Measurements from ENCODE around the gene RAD51B.

RAD51B gene

GRCh38 chr14:68727315-68728047, 907.9 kb downstream of the RAD51B start:
- Histone ChIP-seq H3K27ac (replicated peaks) (no peak overlapping the region), H3K4me3 (replicated peaks; ENCODE audit: insufficient read depth, low read length) (no peak overlapping the region), H3K27me3 (ENCODE audit: insufficient read depth, poor library complexity, severe bottlenecking) (no peaks in the 10 kb centered on the region)
- no peak for TF ChIP-seq CTCF (IDR thresholded peaks at IDR 0.05; ENCODE audit: insufficient read depth, low read length)
- TF ChIP-seq POLR2AphosphoS5 (IDR thresholded peaks at IDR 0.05; ENCODE audit: low read depth), result no peak
- no peak for TF ChIP-seq GABPA (IDR thresholded peaks at IDR 0.05; ENCODE audit: low read depth)
- no peak for TF ChIP-seq SPI1 (IDR thresholded peaks at IDR 0.05; ENCODE audit: borderline replicate concordance, low read depth)
- TF ChIP-seq REST (IDR thresholded peaks at IDR 0.05; ENCODE audit: insufficient replicate concordance, low read depth), result no peak
- DNase-seq (ENCODE audit: low read depth in 1 of 2, low spot score in 1 of 2), result no peak

- Histone ChIP-seq H3K4me3 (replicated peaks; ENCODE audit: insufficient read depth, low read length) (no peak overlapping the region), H3K27ac (replicated peaks) (no peak overlapping the region), H3K27me3 (ENCODE audit: insufficient read depth, poor library complexity, severe bottlenecking) (no peaks in the 10 kb centered on the region)
- TF ChIP-seq GABPA (IDR thresholded peaks at IDR 0.05; ENCODE audit: low read depth), result no peak
- TF ChIP-seq CTCF (IDR thresholded peaks at IDR 0.05; ENCODE audit: insufficient read depth, low read length), result no peak
- no peak for TF ChIP-seq REST (IDR thresholded peaks at IDR 0.05; ENCODE audit: insufficient replicate concordance, low read depth)
- TF ChIP-seq POLR2AphosphoS5 (IDR thresholded peaks at IDR 0.05; ENCODE audit: low read depth), result no peak
- no peak for TF ChIP-seq SPI1 (IDR thresholded peaks at IDR 0.05; ENCODE audit: borderline replicate concordance, low read depth)
- DNase-seq (ENCODE audit: low read depth in 1 of 2, low spot score in 1 of 2), result no peak
These were observed 908.9 kb downstream of the RAD51B start for GRCh38 chr14:68728342-68729106.

- H3K27ac ChIP-seq (replicated peaks), result no peak overlapping the region
- DNase-seq (ENCODE audit: low read depth in 1 of 2, low spot score in 1 of 2), result no peak
- no peaks in the 10 kb centered on the region for H3K27me3 ChIP-seq (ENCODE audit: insufficient read depth, poor library complexity, severe bottlenecking)
- TF ChIP-seq SPI1 (IDR thresholded peaks at IDR 0.05; ENCODE audit: borderline replicate concordance, low read depth) (no peak), REST (IDR thresholded peaks at IDR 0.05; ENCODE audit: insufficient replicate concordance, low read depth) (no peak), CTCF (IDR thresholded peaks at IDR 0.05; ENCODE audit: insufficient read depth, low read length) (no peak), POLR2AphosphoS5 (IDR thresholded peaks at IDR 0.05; ENCODE audit: low read depth) (no peak), GABPA (IDR thresholded peaks at IDR 0.05; ENCODE audit: low read depth) (no peak)
- H3K4me3 ChIP-seq (replicated peaks; ENCODE audit: insufficient read depth, low read length), result no peak overlapping the region
These were observed 910.0 kb downstream of the RAD51B start for GRCh38 chr14:68729556-68729955.

Measured in HL-60 (cell line).